IPS-11a (cell line): Measurements from ENCODE around the gene NCOA1.

Experiments
- H3K4me3 ChIP-seq: one replicate; pipeline ENCODE4 v1.5.1; 2013; ENCODE audit warnings: low read depth, low read length, control low read depth

NCOA1 gene

DNA sequence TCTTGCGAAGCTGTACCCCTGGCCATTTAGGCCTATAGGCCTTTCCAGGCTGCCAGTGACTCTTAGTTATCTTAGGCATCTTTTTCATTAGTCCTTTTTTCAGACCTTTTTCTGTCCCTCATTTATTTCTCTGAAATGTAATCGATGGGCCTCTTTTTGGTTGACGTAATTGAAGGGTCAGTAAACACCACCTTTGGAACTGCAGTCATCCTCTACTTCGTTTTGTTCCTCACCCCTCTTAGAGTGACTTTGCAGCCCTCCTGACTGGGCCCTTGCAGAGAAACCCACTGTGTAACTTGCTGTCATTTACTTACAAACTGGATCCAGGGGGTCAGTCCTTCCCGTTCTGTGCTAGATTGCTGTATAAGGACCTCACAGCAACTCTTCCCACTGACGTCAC is 325.4 kb downstream of the NCOA1 start:
- no peak overlapping the region for H3K4me3 ChIP-seq

DNA sequence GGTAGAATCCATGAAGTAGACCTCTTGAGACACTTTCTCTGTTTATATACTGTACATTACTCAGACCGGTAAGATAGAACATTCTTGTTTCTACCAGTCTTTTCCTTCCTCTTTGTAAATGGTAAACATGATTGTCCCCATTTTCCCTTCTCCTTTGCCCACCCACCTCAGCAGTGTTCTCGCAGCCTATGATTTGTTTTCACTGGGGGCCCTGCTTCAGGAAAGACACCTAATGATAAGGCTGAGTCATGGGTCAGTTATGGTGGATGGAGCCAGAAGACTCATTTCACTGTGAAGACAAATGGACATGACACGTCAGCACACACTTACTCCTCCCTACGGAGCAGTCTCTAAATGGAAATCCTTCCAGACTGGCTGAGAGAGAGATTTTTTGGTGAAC is 325.8 kb downstream of the NCOA1 start:
- no peak overlapping the region for H3K4me3 ChIP-seq

DNA sequence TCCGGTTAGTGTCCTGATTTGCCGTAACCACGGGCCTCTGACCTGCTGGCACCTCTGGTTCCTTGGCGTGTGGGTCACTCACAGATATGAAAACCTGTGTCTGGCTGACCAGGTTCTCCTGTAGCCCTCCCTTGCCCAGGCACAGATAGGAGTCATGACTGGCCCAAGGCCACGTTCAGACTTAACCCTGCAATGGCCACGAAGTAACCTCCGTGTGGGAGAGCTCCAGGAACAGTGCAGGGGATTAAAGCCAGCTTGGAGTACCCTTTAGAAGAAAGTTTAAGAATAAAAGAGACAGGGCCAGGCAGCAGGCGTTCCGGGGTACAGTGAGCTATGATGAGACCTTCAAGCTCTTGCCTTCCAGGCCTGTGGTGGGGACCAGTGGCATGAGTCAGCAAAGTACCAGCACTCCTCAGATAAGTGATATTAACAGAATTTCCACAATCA is 327.7 kb downstream of the NCOA1 start:
- H3K4me3 ChIP-seq, result no peak overlapping the region

DNA sequence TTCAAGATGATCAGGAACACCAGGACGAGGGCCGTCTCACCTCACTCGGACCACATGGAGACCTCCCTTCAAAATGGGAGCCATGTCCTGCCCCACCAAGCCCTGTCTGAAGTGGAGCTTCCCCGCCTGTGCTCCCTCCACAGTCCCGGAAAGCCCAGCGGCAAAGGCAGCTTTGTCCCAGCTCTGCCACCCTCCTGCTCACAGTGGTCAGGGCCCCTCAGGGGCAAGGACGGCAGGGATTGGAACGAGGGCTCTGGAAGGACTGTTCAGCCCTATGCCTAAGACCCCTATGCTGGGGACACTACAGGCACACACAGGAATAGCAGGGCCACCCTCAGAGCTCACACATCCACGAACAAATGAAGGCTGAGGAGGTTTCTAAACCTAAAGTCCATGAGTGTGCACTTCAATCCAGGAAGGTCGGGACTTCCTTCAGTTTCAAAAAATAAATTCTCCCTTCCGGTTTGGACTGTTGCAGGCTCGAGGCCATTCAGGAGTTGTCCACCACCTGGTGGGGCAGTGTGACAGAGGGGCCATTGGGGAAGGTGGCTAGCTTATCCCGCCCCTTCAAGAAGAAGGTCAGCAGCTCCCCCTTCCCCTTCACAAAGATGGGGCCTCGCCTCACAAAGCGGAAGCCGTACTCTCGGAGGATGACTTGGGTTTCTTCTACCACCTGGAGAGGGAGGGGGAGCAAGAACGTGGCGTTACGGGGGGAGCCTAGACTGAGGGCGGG is 328.6 kb downstream of the NCOA1 start:
- H3K4me3 ChIP-seq, result no peak overlapping the region

DNA sequence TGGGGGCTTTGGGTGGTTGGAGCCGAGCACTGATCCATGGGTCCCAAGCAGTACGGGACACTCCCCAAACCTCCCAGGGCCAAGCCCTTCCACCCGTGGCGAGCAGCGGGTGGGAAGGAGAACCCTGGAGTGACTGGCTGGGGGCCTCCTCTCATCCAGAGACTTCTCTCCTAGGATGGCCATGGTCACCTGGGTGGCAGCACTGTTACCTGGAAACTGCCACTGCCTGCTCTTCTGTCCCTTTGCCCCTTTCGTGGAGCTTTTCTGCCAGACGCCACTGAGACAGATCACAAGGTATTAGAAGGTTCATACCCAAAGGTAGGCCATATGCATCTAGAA is 329.1 kb downstream of the NCOA1 start:
- no peak overlapping the region for H3K4me3 ChIP-seq
